ENCODE data around the gene IGFBP5. TPM values are rescaled to one million over a fixed set of nuclear protein-coding genes. Genes with fewer than 3 reads are reported as not detected.

The IGFBP5 gene
- total and polyA plus RNA-seq, 10 of the 15 experiments (the other 5 are each of a cell fraction or from before 2014, with no cell fraction given): 2.8 TPM; not detected in 9

DNA sequence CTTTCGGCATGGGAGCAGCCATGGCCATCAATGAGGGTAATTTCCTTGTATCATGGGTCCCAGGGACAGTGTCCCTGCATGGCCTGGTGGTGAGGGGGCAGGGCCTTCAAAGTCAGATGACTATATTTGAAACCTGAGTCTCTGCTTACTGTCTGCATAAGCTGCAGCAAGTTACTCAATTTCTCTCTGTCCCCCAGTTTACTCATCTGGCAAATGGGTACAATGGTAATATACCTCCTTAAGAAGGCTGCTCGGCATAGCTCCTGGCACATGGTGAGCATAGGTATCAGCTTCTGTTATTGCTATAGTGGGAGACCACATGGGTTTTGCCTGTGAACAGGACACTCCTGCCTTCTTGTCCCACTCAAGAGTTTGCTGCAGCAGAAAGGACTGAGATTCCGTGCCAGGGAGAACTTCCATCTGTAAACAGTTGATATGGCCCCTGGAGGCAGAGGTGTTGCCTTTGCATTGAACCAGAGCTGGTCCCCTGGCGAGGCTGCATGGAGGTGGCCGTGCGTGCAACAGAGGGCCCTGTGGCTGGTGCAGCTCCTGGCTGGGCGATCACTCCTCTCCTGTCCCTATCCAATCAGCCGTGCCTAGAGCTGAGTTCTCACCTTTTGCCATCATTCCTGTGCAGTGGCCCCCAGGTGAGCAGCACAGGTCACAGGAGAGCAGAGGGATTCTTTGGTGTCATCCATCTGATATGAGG is 22.7 kb upstream of the IGFBP5 start:
- ChIA-PET SMC1A (ENCODE audit: uncharacterized antibody, unreplicated experiment) (no interaction called here), RAD21 (ENCODE audit: unreplicated experiment) (no interaction called here), CTCF (no interaction called here), POLR2A (no interaction called here)
- no peak overlapping the region for H3K4me2 ChIP-seq (ENCODE audit: control insufficient read depth, insufficient read depth)
- no peak overlapping the region for H3K4me3 ChIP-seq
- BruUV-seq (replicated peaks): no TSS peak
- 19% methylated on average over 8 of the region's 8 CpGs for WGBS (ENCODE audit: insufficient coverage, insufficient replicate concordance, low lambda C conversion rate, missing lambda C conversion rate)
- H3K9ac ChIP-seq (ENCODE audit: control insufficient read depth, insufficient read depth, low read length): no peak overlapping the region
- H3K36me3 ChIP-seq (ENCODE audit: control insufficient read depth in 2 of 2, insufficient read depth in 2 of 2, low read length in 1 of 2): no peaks in the 10 kb centered on the region
- peaks cover 0 to 4% of the 10 kb centered on the region in 2 experiments; a peak in 2 of 4 replicates for H3K27me3 ChIP-seq (replicated peaks in 1 of 2; ENCODE audit: control insufficient read depth in 2 of 2, insufficient read depth in 2 of 2, low read length in 1 of 2)
- H3K79me2 ChIP-seq (ENCODE audit: control insufficient read depth, insufficient read depth, low read length): no peaks in the 10 kb centered on the region
- FAIRE-seq (no peak), ATAC-seq (no peak), DNase-seq (ENCODE audit: low read depth, low spot score) (no peak)
- H3K9me3 ChIP-seq (replicated peaks; ENCODE audit: control insufficient read depth, insufficient read depth, low read length): no peaks in the 10 kb centered on the region
- H3K27ac ChIP-seq (ENCODE audit: control insufficient read depth, insufficient read depth): no peak overlapping the region
- intact Hi-C loops (cut with micrococcal nuclease; ENCODE audit: unreplicated experiment): no loop called here
- H2AFZ ChIP-seq (ENCODE audit: control insufficient read depth, low read depth, low read length): no peak overlapping the region
- H3K4me1 ChIP-seq (ENCODE audit: control insufficient read depth, insufficient read depth, low read length): no peaks in the 10 kb centered on the region
- TF ChIP-seq HDAC2 (IDR thresholded peaks at IDR 0.05) (no peak), WRNIP1 (IDR thresholded peaks at IDR 0.05; ENCODE audit: borderline replicate concordance, low read depth, low read length) (no peak), EED (IDR thresholded peaks at IDR 0.05; ENCODE audit: low read depth) (no peak), TBL1XR1 (IDR thresholded peaks at IDR 0.05; ENCODE audit: low read depth, low read length) (no peak), TARDBP (IDR thresholded peaks at IDR 0.05; ENCODE audit: borderline replicate concordance) (no peak)
- no peaks in the 10 kb centered on the region for H4K20me1 ChIP-seq (ENCODE audit: control insufficient read depth, insufficient read depth)
- in situ Hi-C loops (cut with MboI): no loop called here

GRCh38 chr2:216717491-216717901 is 22.1 kb upstream of the IGFBP5 start:
- no peak for ATAC-seq
- Histone ChIP-seq H3K79me2 (ENCODE audit: control insufficient read depth, insufficient read depth, low read length) (no peaks in the 10 kb centered on the region), H3K36me3 (ENCODE audit: control insufficient read depth in 2 of 2, insufficient read depth in 2 of 2, low read length in 1 of 2) (no peaks in the 10 kb centered on the region), H3K9me3 (replicated peaks; ENCODE audit: control insufficient read depth, insufficient read depth, low read length) (no peaks in the 10 kb centered on the region), H3K4me1 (ENCODE audit: control insufficient read depth, insufficient read depth, low read length) (no peaks in the 10 kb centered on the region), H3K9ac (ENCODE audit: control insufficient read depth, insufficient read depth, low read length) (no peak overlapping the region), H3K4me3 (no peak overlapping the region), H4K20me1 (ENCODE audit: control insufficient read depth, insufficient read depth) (no peaks in the 10 kb centered on the region), H3K27me3 (replicated peaks in 1 of 2; ENCODE audit: control insufficient read depth in 2 of 2, insufficient read depth in 2 of 2, low read length in 1 of 2) (peaks cover 2 to 6% of the 10 kb centered on the region in 2 experiments; a peak in 3 of 4 replicates), H2AFZ (ENCODE audit: control insufficient read depth, low read depth, low read length) (no peak overlapping the region), H3K27ac (ENCODE audit: control insufficient read depth, insufficient read depth) (no peak overlapping the region), H3K4me2 (ENCODE audit: control insufficient read depth, insufficient read depth) (no peak overlapping the region)
- SMC1A ChIA-PET (ENCODE audit: uncharacterized antibody, unreplicated experiment): no interaction called here
- POLR2A ChIA-PET: no interaction called here
- RAD21 ChIA-PET (ENCODE audit: unreplicated experiment): no interaction called here
- CTCF ChIA-PET: interaction anchor here (0.9 kb wide), 1 partner anchor 19 kb away, joined by 3 read pairs; no protein-coding TSS in a partner anchor
- in situ Hi-C loops (cut with MboI) (no loop called here), intact Hi-C loops (cut with micrococcal nuclease; ENCODE audit: unreplicated experiment) (no loop called here)
- BruUV-seq (replicated peaks): no TSS peak
- 0% methylated on average over 4 of the region's 4 CpGs for WGBS (ENCODE audit: insufficient coverage, insufficient replicate concordance, low lambda C conversion rate, missing lambda C conversion rate)
- no peak for DNase-seq (ENCODE audit: low read depth, low spot score)
- FAIRE-seq: no peak
- TF ChIP-seq HDAC6 (IDR thresholded peaks at IDR 0.05; ENCODE audit: unreplicated experiment) (no peak), TBL1XR1 (IDR thresholded peaks at IDR 0.05; ENCODE audit: low read depth, low read length) (no peak), CHD2 (IDR thresholded peaks at IDR 0.05; ENCODE audit: borderline replicate concordance, low read depth, low read length) (no peak), SREBF2 (IDR thresholded peaks at IDR 0.05; ENCODE audit: low read length) (no peak), BCL11A (IDR thresholded peaks at IDR 0.05; ENCODE audit: low read depth, low read length) (no peak), JUNB (IDR thresholded peaks at IDR 0.05) (no peak), EED (IDR thresholded peaks at IDR 0.05; ENCODE audit: low read depth) (no peak), CTCF (IDR thresholded peaks at IDR 0.05 in 2 of 3, conservative IDR thresholded peaks at IDR 0.05 in 1 of 3; ENCODE audit: control insufficient read depth in 2 of 3, extremely low read depth in 1 of 3, insufficient read depth in 1 of 3, low read depth in 3 of 3, low read length in 3 of 3) (no peak), MXI1 (IDR thresholded peaks at IDR 0.05; ENCODE audit: low read depth, low read length) (no peak)
- TF ChIP-seq, protein P1, sequence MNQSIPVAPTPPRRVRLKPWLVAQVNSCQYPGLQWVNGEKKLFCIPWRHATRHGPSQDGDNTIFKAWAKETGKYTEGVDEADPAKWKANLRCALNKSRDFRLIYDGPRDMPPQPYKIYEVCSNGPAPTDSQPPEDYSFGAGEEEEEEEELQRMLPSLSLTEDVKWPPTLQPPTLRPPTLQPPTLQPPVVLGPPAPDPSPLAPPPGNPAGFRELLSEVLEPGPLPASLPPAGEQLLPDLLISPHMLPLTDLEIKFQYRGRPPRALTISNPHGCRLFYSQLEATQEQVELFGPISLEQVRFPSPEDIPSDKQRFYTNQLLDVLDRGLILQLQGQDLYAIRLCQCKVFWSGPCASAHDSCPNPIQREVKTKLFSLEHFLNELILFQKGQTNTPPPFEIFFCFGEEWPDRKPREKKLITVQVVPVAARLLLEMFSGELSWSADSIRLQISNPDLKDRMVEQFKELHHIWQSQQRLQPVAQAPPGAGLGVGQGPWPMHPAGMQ (IDR thresholded peaks at IDR 0.05; ENCODE audit: borderline replicate concordance): no peak

Data from GM12878 (cell line).